Ovary (tissue), 3 donors: ENCODE measurements around the gene CNKSR3.

ENCODE experiments used
- CTCF ChIP-seq, 3 donors: fragments of 450-650 bp in 2 of 3; fragments of 200-600 bp in 1 of 3; IDR thresholded peaks; one replicate each; pipeline versions ENCODE4 v1.5.1 to v1.8.0; 2016 to 2022; ENCODE audit warnings: antibody characterized with exemption in 3 of 3, mild to moderate bottlenecking in 1 of 3
- POLR2A ChIP-seq: fragments of 450-650 bp; IDR thresholded peaks from one replicate; pipeline ENCODE4 v1.6.1; 2017; ENCODE audit warnings: antibody characterized with exemption, mild to moderate bottlenecking, moderate library complexity
- donor health status: DM: no; HTN: no; CAD: no.

GRCh38 chr6:154356113-154356512 lies 154.4 kb downstream of the CNKSR3 start:
- TF ChIP-seq CTCF (IDR thresholded peaks at IDR 0.05) (no peak), POLR2A (no peak)
